HG03060 (cell line): ENCODE results near the gene GNAZ.
"Not testable (repeated sequence)": the region's sequence is repeated elsewhere in the genome, so short reads cannot be mapped to it uniquely, and the experiment has no call there.

Source experiments
- ATAC-seq: cut with Tn5 transposase; IDR thresholded peaks from one replicate; pipeline ENCODE4 v1.9.1; 2021; ENCODE audit warnings: low read depth, moderate number of reproducible peaks; ENCODE audit not compliant: unreplicated experiment

GNAZ gene

GRCh38 chr22:23127788-23128187, 57.5 kb downstream of the GNAZ start:
- no peak for ATAC-seq

DNA sequence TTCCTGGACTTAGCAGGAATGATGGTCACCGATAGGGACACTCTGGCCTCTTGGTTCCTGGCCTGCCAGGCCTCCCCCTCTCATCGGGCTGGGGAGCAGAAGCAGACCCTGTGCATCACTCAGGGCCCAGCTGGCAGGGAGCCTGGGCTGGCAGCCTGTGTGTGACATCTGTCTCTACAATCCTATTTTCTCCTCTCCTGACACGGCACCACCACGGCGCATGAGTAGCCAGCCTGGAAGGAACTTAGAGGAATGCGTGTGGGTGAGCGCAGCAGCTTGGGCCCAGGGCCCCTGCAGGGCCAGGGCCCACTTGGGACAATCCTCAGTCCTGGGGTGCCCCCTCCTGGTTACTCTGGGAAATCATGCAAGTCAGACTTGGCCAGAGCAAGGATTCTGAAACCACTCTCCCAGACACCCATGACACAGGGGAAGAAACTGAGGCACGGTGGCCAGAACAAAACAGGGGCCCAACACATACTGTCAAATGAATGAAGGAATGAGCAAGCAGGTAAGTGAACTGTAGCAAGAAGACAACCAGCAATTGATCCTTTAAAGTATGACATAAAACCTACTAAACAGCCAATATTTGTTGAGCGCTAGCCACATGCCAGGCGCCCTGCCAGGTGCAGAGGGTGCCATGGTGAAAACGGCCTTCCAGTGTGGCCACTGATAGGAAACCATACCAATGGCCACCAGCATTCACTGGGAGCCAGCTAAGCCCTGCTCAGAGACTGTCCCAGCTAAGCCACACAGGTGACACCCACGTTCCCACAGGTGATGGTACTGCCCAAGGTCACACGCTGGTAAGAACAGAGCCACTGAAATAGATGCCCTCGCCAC, 58.2 kb downstream of the GNAZ start:
- no peak for ATAC-seq

DNA sequence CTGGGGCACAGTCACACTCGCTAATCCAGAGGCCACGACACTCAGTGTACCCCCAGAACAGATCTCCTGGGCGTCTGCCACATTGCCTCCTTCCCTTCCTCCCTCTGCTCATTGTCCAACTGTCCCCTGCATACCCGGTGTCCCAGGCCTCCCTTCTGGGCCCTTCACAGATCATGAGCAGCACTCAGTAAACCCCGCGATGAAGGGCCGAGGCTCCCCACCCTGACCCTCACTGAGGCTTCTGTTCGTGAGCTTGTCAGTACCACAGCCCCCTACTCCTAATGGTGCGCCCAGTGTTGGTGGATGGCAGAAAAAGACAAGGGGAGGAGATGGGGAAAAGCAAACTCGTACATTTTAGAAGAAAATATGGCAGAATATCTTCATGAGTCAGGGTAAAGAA, 58.8 kb downstream of the GNAZ start:
- no peak for ATAC-seq

GRCh38 chr22:23130697-23131096, 60.4 kb downstream of the GNAZ start:
- ATAC-seq: no peak

GRCh38 chr22:23131931-23132330, 61.6 kb downstream of the GNAZ start:
- ATAC-seq: no peak

DNA sequence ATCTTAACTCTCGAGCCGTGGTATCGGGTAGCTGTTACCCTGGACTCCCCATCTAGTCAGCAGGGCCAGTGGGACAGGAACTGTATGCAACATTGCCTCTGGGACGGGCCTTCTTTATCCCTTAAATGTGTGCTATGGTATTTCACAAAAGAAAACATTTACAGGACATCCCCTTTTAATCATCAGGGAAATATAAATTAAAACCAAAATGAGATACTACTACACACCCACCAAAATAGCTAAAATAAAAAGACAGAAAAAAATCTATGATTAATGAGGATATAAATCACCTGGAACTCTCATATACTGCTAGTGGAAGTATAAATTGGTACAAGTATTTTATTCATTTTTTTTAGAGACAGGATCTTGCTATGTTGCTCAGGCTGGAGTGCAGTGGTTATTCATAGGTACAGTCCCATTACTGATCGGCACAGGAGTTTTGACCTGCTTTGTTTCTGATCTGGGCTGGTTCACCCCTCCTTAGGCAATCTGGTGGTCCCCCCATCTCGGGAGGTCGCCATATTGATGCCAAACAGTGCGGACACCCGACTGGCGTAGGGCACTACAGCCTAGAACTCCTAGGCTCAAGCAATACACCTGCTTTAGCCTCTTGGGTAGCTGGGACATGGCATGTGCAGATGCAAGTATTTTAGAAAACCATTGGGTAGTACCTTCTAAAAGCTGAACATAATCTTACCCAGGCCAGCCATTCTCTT, 62.2 kb downstream of the GNAZ start:
- no peak for ATAC-seq

DNA sequence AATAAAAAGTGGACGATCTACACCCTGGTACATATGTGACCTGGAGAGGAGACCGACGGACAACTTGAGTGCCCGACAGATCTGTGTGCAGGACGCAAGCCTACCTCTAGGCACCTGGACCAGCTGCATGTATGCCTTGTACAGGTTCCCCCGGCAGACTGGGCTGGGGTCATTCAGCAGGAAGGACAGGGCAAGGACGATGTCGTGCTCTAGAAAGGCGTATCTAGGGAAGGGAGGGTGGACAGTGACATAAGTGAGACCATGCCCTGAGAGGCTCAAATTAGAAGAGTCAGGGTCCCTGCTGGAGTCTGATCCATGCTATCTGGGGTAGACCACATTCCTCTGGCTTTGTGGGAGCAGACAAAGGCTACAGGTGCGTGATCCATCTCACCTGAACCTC, 63.6 kb downstream of the GNAZ start:
- no peak for ATAC-seq

GRCh38 chr22:23136991-23137390, 66.7 kb downstream of the GNAZ start:
- ATAC-seq: not testable (repeated sequence)

- no peak for ATAC-seq
These were observed 67.1 kb downstream of the GNAZ start for GRCh38 chr22:23137468-23137867.

DNA sequence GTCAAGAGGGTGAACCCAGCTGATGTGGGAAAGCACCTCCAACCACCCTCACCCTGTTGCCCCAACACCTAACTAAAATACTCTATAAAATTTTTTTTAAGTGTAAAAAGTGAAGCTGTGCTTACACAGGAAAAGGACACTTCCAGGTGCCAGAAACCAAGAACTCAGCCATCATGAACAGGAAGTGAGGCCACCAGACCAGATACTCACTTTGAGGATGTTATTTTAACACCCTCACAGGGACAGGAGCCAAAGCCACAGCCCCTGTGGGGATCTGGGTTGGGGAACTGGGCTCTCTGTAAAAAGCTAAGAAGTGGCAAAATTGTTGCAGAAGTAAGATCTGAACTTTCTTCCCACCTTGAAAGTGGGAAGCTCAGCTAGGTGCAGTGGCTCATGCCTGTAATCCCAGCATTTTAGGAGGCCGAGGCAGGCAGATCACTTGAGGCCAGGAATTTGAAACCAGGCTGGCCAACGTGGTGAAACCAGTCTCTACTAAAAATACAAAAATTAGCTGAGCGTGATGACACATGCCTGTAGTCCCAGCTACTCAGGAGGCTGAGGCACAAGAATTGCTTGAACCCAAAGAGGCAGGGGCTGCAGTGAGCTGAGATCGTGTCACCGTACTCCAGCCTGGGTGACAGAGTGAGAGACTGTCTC, 67.7 kb downstream of the GNAZ start:
- ATAC-seq: no peak

DNA sequence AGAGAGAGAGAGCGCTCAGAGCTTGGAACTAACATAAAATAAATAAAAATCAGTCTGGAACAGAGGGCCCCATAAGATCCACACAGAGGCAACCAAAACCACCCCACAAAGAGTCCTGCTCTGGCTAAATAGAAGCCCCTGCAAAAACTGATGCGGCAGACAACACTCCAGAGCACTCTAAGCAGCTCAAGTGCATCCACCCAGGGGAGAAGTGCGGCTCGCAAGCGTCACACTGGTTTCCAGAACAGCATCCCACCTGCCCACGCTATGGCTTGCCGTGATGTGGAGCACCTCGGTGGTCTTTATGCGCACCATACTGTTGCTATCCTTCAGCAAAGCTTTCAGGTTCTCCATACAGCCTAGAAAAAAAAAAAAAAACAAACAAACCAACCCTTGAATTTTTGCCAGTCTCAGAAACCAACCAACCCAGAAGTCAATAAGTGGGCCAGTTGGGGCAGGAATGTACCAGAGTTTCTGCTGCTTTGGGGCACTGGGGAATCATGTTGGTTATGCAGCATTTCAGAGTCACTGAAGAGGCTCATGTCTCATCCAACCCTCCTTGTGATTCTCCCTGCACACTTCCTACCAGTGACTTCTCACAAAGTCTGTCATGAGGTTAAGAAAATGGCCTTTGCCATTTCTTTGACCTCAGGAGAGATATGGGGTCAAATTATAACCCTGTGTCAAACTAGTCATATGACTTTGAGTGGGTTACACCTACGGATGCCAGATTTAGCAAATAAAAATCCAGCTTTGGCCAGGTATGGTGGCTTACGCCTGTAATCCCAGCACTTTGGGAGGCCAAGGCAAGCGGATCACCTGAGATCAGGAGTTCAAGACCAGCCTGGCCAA, 68.5 kb downstream of the GNAZ start:
- ATAC-seq: no peak

DNA sequence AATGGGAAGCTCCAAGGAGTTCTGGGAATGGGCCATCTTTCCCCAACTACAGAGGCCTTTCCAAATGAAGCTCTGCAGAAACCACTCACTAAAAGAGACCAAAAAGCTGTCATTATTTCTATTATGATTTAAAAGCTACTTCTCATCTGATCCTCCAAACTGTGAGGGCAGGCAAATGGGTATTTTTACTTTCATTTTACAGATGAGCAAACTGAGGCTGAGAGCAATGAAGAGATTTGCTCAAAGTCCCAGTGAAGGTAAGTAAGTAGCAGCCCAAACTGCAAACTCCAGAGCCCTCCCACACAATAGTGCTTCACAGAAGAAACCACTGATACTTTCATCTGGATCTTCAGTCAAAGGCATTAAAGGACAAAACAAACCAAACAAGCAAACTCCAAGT, 70.1 kb downstream of the GNAZ start:
- ATAC-seq: no peak

DNA sequence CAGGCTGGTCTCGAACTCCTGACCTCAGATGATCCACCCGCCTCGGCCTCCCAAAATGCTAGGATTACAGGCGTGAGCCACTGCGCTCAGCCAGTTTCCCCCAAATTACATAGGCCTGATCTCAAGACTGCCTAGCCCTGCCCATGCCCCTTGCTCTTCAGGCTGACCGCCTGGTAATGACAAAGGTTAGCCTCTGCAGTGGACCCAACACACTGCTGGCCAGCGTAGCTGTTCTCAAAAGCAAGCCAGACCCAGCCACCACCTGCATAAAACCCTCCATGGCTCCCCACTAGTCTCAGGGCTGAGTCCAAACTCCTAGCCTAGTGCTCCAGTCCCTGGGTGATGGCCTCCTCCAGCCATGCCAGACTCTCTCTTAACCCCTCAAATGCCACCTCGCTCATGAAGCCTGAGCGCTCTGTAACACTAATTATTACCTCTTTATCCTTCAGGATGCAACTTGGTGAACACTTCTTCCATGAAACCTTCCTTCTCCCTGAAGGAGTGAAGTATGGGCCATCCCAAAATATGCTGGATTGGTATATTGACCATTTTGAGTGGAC, 72.3 kb downstream of the GNAZ start:
- no peak for ATAC-seq

- no peak for ATAC-seq
These were observed 72.8 kb downstream of the GNAZ start for GRCh38 chr22:23143119-23143518.

GRCh38 chr22:23144432-23144831, 74.1 kb downstream of the GNAZ start:
- no peak for ATAC-seq

DNA sequence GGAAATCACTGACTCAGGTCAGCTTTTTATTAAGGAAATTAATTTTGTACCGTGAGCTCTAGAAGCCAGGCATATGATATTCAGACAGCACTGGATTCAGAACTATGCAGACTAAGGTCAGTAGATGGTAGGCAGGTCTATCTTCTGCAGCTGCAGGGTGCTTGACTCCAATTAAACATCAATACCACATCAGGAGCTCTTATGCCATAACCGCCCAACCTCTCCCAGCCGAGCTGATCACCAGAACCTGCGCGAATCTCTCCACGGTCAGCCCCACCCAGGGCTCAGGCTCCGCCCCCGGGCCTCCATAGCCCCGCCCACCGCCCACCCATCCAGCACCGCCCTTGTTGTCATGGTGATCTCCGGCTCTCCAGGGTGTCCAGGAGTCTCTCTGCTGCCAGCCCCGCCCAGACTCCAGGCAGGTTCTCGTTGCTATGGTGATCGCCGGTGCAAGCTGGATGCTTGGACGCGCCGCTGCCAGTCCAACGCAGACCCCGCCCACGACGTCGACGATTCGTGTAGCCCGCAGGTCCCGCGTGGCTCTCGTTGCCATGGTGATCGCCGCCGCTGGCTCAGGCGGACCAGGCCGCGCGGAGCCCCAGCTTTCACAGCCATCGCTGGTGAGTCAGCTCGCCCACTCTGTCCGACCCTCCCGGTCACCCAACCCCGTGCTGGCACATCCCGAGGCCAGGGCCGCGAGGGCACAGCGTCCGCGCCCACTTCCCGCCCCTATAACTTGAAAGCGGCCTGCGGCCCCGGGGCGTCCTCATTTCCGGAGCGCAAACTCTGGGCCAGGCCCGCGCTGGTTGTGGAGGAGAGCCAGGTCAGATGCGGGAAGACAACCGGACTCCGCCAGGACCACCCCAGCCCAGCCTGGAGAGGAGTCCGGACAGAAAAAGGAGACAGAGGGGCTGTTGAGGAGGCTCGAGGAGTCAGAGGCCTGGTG, 74.9 kb downstream of the GNAZ start, which contains the start of gene RAB36:
TSS of gene RAB36 (plus strand) at position 546 of the 946 bp plus-strand sequence. CDS start 1,140 bp downstream, outside the sequence.
- ATAC-seq: no peak

GRCh38 chr22:23145878-23146470, 75.7 kb downstream of the GNAZ start:
- no peak for ATAC-seq

GRCh38 chr22:23146478-23147205, 76.3 kb downstream of the GNAZ start:
- ATAC-seq: no peak
